AML-193 (cell line): ENCODE data around the gene RECK.
"Not testable (repeated sequence)": the region's sequence is repeated elsewhere in the genome, so short reads cannot be mapped to it uniquely, and the experiment has no call there.

Source experiments
- DNase-seq, 2 experiments: peaks; one replicate each; lab custom pipeline; 2025; lab: John Stamatoyannopoulos, UW

Gene RECK

DNA sequence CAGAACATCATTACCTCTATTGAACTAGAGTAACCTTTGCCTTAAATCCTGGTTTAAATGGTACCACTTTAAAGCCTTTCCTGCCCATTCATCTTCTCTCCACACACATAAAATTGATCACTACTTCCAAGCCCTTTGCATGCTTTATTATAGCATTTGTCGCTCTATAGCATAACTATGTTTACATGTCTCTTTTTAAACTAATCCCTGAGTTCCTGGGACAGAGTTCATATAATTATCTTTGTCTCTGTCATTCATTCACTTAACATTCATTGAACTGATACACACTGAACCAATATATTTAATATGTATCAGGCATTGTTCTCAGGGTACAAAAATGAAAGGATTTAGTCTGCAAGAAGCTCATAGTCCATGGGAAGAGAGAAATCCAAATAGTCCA is 37.3 kb downstream of the RECK start:
- DNase-seq = no peak

DNA sequence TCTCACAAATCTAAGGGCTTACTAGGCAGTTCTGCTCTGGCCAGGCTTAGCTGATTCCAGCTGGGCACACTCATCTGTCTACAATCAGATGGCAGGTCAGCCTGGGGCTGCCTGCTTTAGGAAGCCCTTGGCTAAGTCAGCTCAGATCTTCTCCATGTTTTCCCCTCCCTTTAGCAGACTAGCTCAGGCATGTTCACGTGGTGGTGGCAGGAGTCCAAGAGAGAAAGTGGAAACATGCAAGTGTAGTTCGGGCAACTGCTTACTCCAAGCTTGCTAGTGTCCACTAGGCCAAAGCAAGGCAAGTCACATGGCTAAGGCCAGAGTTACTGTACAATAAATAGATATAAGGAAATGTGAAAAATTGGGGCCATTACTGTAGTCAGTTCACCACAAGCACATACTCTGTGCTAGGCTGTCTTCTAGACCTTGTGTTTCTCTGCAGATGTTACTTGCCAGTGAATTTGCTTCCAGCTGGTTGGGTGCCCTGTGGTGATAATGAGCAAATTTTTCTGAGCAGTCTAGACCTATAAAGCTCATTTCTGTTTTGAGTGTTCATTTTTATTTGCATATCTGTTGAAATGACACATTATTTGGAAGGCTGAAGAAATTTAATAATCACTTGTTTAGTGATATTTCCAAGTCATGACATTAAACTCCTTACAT is 38.3 kb downstream of the RECK start:
- no peak for DNase-seq

GRCh38 chr9:36078051-36078450 is 41.3 kb downstream of the RECK start:
- DNase-seq = peak; percentile 59 to 68

DNA sequence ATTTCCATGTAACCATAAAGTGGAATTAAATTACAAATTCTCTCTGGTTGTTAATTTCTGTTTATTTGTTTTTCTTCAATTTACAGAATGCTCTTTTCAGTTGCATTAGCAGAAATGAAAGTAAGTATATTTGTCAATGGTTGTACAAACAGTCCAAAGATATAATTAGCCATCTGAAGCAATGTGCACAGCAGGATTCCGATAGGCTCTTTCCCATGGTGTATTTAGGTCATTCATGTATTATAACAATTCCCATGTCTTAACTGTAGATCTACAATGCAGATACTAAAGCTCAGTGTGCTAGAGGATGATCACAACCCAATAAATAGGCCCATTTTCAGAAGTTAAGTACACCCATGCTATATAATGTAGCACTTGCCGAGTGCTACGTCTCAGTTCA is 43.8 kb downstream of the RECK start:
- DNase-seq = no peak

GRCh38 chr9:36082931-36083330 is 46.2 kb downstream of the RECK start:
- DNase-seq = no peak

- DNase-seq = no peak
Observed at GRCh38 chr9:36086442-36086841, 49.7 kb downstream of the RECK start.

GRCh38 chr9:36087054-36087453 is 50.3 kb downstream of the RECK start:
- DNase-seq = not testable (repeated sequence)

- no peak for DNase-seq
Observed at GRCh38 chr9:36088020-36088419, 51.3 kb downstream of the RECK start.

DNA sequence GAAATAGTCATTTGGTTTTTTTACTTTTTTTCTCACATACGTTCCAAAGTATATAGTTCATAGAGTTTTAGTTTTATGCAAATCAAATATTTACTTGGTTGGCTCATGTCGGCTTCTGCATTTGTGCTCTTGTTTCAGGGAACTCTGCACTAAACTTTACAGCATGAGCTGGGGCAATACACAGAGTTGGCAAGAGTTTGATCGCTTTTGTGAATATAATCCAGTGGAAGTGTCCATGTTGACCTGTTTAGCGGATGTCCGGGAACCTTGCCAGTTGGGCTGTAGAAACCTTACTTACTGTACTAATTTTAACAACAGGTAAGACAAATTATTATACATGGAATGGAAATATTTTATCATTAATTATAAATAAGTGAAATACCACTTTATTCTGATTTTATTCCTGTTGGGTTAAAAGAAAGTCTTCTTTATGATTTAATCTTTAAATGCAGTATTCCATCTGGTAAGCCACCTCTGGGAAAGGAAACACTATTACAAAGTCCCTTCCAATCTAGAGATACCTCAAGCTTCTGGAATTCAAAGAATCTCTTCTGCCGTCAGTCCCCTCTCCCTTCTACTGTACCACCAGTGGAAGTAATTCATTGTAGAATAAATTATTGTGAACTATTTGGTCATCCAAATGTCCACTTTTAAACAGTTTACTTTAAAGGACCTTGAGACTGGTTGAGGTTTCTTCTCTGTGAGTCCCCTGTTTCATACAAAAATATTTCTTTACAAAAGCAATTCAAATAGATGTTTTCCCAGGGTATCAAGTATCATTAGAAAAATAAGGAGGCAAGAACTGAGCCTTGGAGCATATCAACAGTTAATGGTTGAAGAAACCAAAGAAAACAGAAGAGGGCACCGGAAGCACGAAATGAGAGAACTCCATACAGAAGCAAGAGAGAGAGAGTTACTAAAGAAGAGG is 54.6 kb downstream of the RECK start:
- no peak for DNase-seq

DNA sequence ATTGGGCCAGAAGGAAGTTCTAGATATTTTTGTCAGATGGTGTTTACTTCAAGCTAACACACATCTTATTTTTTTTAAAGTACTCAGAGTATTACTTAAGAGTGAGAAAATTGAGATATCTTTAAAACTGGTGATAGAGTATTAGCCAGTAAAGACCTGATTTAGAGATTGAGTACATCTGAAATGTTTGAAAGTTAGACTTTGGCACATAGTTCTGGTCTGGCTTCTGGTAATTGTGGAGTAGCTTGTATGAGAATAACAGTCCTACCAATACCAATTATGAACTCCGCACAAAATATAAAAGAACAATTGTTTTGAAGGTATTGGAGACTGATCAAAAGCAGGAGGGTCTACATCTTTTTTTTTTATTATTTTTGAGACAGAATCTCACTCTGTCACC is 55.3 kb downstream of the RECK start:
- no peak for DNase-seq

DNA sequence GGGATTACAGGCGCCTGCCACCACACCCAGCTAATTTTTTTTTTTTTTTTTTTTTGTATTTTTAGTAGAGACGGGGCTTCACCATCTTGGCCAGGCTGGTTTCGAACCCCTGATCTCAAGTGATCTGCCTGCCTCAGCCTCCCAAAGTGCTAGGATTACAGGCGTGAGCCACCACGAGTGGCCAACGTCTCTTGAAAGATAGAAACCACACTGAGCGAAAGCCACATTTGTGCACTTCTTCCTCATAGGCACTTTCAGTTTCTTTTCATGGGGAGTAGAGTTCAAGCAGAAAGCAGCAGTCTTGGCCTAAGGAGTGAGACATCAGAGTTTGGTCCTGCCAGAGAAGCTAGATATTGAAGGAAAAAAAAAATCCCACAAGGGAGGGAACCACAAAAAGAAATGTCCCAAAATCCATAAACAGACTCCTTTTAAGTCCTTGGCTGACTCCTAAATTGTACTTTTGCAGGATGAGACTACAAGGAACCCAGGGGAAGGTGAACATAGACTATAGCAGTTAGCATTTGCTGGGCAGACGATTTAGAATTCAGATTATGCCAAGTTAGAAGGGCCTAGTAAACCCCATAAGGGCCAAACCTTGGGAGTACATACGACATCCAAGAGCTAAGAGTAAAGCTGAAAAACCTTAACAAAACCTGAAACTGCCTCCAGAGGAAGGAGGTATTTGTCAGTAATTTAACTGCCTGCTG is 55.9 kb downstream of the RECK start:
- no peak for DNase-seq

DNA sequence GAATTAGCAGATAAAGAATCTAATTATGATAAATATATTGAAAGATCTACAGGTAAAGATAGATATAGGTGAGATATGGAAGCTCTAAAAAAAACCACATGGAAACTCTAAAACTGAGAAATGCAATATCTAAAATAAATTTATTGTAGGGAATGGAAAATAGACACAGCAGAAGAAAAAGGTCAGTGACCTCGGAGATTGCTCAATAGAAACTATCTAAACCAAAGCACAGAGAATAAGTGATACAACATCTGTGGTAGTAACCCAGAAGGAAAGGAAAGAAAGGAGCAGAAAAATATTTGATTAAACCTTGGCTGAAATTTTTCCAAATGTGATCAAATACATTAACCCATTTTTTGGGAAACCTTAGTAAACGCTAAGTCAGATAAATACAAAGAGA is 56.7 kb downstream of the RECK start:
- peak in 1 of 2 experiments; percentile 4 for DNase-seq

DNA sequence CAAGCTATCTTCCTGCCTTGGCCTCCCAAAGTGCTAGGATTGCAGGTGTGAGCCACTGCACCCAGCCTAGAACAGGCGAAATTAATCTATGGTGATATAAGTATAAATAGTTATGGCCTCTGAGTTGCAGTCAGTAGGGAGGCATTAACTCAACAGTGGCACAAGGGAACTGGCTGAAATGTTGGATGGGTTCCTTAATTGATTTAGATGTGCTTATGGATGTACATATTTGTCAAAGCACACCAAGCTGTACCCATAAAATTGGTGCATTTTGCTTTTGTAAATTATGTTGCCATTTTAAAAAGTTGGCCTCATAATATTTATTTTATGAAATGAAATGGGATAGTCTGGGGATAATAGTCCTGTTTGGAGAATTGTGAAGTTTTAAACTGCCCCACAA is 63.0 kb downstream of the RECK start:
- no peak for DNase-seq

GRCh38 chr9:36100532-36100931 is 63.8 kb downstream of the RECK start:
- DNase-seq = no peak

DNA sequence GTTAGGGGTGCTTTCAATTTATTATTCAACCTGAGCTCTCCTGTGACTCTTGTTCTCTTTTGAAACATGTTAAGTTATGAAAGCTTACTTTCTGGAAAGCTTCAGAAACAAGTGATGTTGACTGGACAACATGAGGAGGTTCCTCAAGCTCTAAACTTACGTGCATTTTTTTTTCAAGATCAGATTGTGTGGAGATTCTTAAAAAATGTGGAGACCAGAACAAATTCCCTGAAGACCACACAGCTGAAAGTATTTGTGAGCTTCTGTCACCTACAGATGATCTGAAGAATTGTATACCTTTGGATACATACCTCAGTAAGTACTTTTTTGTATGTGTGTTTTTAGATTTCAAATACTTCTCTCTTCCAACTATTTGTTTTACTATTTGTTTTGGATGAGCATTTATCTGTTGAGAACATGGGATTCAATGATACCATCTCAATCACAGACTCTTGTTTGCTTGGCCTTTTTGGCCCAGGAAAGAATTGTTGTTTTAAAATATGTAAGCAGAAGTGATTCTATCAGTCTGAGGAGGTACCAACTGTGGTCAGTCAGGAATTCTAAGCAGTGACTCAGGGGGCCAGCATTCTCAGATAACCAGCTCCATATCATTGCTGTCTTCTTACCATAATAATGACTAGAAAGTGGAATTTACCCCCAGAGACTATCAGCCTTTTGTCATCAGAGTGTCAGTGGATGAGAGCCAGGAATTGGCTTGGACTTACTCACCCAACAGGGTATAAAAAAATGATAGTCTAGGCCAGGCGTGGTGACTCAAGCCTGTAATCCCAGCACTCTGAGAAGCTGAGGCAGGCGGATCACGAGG is 65.4 kb downstream of the RECK start:
- DNase-seq = no peak

- DNase-seq = peak; percentile 84 to 90
Observed at GRCh38 chr9:36102742-36103495, 66.2 kb downstream of the RECK start.

GRCh38 chr9:36109071-36109470 is 72.4 kb downstream of the RECK start:
- no peak for DNase-seq

DNA sequence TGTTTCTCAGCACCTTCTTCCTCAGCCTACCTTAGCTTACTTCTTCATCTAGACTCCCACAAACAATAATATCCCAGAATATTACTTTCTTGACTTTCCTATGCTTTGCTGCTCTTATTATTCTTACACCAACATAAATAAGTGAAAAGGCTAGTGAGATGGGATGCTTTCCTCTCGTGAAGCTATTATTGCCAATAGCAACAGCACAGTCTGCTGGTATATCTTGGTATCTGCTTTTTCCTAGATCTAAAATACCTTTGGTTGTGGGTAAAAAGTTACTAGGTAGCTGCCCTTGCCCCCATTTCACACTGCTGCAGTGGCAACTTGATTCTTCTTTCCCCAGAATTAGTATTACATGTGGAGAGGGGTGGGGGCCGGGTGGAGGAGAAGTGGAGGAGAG is 73.7 kb downstream of the RECK start:
- peak in 1 of 2 experiments; percentile 5 for DNase-seq

DNA sequence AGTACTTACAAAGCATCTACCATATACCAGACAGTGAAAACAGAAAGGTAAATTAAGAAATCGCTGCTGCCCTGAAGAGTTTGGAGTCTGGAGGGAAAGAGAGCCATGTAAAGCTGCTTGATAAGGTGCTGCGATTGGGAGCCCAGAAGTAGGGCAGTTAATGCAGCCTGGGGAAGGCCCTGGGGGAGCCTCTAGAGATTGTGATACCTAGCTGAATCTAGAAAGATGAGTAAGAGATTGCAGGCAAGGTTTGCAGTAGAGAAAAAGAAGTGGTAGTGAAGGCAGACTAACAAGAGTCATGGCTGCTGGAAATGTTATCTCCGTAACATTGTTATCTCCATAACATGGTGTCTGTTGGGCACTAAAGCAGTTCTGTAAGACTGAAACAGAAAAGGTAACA is 75.8 kb downstream of the RECK start:
- no peak for DNase-seq

DNA sequence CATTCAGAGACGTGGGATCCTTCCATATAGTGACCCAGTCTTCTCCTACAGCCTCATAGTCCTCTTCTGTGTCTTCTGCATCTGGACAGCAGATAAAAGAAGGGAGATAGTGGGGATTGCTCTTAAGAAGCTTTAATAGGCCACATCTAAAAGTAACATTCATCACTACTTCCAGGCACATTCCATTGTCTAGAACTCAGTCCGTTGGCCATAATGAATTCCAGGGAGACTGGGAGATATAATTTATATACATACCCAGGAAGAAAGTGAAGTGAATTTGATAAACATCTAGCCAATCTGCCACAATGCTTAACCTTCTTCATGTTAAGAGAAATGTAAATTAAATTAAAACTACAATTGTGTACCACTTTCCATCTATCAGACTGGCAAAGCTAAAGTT is 77.3 kb downstream of the RECK start:
- no peak for DNase-seq

DNA sequence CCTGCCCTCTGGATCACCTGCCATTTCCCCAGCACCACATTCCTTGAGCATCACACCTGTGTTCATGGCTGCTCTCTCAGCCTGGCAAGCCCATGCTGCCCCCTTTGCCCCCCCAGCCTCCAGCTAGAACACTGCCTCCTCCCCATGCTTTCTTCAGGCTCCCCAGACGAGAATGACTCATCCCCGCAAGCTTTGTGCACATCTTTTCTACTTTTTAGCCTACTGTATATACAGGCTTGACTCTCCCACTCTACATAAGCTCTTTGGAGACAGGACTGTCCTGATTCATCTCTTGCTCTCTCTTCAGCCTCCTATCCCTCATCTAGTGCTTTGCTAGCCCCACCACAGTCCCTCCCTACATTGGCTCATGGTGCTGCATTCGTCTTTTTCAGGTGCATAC is 79.9 kb downstream of the RECK start:
- no peak for DNase-seq
